Activated naive CD4-positive, alpha-beta T cell treated with Interleukin-2 at 50 U/mL for 16 hours (primary cell): ENCODE results near the gene EML6.
"Not testable (repeated sequence)": the region's sequence is repeated elsewhere in the genome, so short reads cannot be mapped to it uniquely, and the experiment has no call there.

Experiments used
- DNase-seq: peaks from one replicate; pipeline ENCODE4 v3.0.0-alpha.2; 2020

Gene EML6

GRCh38 chr2:54855434-54855833 lies 132.0 kb downstream of the EML6 start:
- no peak for DNase-seq

- no peak for DNase-seq
These were observed 134.7 kb downstream of the EML6 start for GRCh38 chr2:54858021-54858681.

GRCh38 chr2:54859416-54859815 lies 136.0 kb downstream of the EML6 start:
- DNase-seq, result no peak

- DNase-seq, result no peak
These were observed 136.7 kb downstream of the EML6 start for GRCh38 chr2:54859997-54860701.

DNA sequence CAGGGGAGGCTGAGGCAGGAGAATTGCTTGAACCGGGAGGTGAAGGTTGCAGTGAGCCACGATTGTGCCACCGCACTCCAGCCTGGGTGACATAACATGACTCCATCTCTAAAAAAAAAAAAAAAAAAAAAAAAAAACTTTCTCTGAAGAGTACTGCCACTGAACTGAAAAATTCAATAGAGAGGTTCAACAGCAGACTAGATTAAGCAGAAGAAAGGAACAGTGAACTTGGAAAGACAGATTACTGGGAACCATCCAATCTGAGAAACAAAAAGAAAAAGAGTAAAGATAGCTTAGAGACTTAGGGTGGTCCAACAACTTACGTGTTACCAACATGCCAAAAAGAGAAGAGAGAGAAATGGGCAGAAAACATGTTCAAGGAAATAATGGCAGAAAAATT lies 138.8 kb downstream of the EML6 start:
- DNase-seq, result no peak

DNA sequence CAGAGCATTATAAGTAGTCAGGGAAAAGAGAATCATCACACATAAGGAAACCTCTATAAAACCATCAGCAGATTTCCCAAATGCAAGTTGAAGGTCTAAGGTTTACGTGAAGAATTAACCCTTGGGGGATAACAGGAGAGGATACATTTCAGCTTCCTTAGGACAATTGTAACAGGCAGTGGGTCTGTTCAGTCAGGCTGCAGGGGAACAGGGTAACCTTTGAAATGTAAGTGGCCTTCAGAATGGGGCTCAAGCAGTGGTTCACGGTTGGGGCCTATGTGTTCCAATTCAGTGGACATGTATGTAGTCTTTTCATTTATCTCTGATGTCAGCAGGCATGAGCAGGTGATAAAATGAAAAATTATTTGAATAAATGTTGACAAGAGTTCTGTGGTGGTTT lies 139.3 kb downstream of the EML6 start:
- no peak for DNase-seq

DNA sequence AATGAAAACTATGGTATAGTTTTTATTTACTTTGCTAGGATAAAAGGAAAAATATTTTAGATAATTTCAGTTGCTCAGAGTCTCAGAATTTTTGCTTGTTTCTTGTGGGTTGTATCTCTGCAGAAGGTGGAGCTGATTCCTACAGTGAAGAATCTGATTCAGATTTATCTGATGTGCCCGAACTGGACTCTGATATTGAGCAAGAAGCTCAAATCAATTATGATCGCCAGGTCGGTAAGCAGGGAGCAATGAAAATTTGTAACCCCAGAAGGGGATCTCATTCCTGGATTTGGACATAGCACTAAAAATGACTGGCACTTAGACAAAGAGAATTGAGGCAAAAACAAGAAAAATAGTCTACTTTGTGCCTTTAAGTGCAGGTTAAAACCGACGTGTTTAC lies 140.2 kb downstream of the EML6 start:
- no peak for DNase-seq

GRCh38 chr2:54864096-54864495 lies 140.6 kb downstream of the EML6 start:
- DNase-seq, result no peak

- DNase-seq, result no peak
These were observed 141.3 kb downstream of the EML6 start for GRCh38 chr2:54864727-54865126.

DNA sequence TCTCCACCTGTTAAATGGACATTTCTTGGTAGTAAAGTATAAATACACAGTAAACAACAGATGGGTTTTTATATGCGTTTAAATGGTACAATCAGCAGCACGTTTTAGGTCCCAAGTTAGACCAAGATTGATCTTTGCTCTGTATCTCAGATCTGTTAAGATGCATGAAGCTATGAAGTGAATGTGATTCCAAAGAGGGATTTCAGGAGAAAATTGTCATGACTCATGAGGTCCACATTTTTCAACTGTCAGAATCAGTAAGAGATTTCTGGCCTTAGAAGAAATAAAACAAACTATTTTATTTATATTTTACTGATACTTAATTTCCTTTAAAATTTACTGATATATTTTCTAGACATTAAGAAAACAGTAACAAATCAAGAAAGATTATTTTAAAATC lies 142.7 kb downstream of the EML6 start:
- DNase-seq, result no peak

GRCh38 chr2:54866868-54867267 lies 143.4 kb downstream of the EML6 start:
- no peak for DNase-seq

DNA sequence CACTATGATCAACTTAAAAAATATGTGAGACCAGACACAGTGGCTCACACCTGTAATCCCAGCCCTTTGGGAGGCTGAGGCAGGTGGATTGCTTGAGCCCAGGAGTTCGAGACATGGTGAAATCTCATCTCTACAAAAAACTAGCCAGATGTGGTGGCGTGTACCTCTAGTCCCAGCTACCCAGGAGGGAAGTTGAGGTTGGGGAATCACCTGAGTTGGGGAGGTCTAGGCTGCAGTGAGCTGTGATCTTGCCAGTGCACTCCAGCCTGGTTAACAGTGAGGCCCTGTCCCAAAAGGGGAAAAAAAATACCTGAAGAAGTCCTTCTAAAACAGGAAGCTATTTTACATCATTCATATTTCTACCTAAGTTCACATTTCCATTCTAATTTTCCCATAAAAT lies 144.0 kb downstream of the EML6 start:
- DNase-seq, result no peak

- no peak for DNase-seq
These were observed 148.1 kb downstream of the EML6 start for GRCh38 chr2:54871457-54872107.

GRCh38 chr2:54872780-54873179 lies 149.3 kb downstream of the EML6 start:
- DNase-seq, result no peak

- DNase-seq, result not testable (repeated sequence)
These were observed 149.8 kb downstream of the EML6 start for GRCh38 chr2:54873236-54873635.

GRCh38 chr2:54876764-54877163 lies 153.3 kb downstream of the EML6 start:
- DNase-seq, result no peak

- DNase-seq, result no peak
These were observed 154.7 kb downstream of the EML6 start for GRCh38 chr2:54878182-54878581.

- no peak for DNase-seq
These were observed 155.6 kb downstream of the EML6 start for GRCh38 chr2:54879032-54879431.

GRCh38 chr2:54879598-54880332 lies 156.3 kb downstream of the EML6 start:
- DNase-seq, result no peak

GRCh38 chr2:54880428-54880827 lies 157.0 kb downstream of the EML6 start:
- DNase-seq, result no peak

GRCh38 chr2:54881759-54882158 lies 158.3 kb downstream of the EML6 start:
- no peak for DNase-seq

DNA sequence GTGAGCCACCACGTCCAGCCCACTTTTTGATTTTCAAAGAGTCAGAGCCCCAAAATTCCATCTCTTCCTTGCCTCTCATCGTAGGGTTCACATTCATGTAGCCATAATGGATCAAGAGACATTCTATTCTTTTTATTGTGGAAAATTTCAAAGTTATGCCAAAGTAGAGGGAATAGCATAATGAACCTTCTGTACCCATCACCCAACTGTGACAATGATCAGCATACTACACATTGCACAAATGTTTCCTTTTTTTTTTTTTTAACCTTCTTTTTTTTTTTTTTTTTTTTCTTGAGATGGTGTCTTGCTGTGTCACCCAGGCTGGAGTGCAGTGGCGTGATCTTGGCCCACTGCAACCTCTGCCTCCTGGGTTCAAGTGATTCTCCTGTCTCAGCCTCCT lies 162.4 kb downstream of the EML6 start:
- no peak for DNase-seq

- no peak for DNase-seq
These were observed 164.5 kb downstream of the EML6 start for GRCh38 chr2:54887850-54888545.
